Stimulated activated CD4-positive, alpha-beta T cell treated with anti-CD3 and anti-CD28 coated beads, Interleukin-12 subunit alpha, Interleukin-12 subunit beta, amount 100 ng/mL, for 4 hours (primary cell): ENCODE results near the gene OR7C1.
A peak's percentile ranks its signal among the peaks of the same experiment; 100 is the strongest.
"Not testable (repeated sequence)": the region's sequence is repeated elsewhere in the genome, so short reads cannot be mapped to it uniquely, and the experiment has no call there.

ENCODE experiments used
- DNase-seq: peaks from one replicate; pipeline ENCODE4 v3.0.0-alpha.2; 2020

OR7C1 gene

GRCh38 chr19:14835011-14835410 is at the start of gene OR7C1, which contains the start of gene OR7A5:
Gene OR7C1, minus strand, starts transcription at chr19:14835185. Its CDS starts 35,049 bp downstream, at chr19:14800136.
Gene OR7A5, minus strand, starts transcription at chr19:14835185. Its CDS starts 6,944 bp downstream, at chr19:14828241.
- DNase-seq, result no peak

GRCh38 chr19:14871619-14872230 is 36.7 kb upstream of the OR7C1 start:
- no peak for DNase-seq

- DNase-seq, result no peak
Observed at GRCh38 chr19:14868497-14868896, 33.5 kb upstream of the OR7C1 start.

GRCh38 chr19:14848822-14849221 is 13.8 kb upstream of the OR7C1 start, which contains the start of gene OR7A10:
Gene OR7A10, minus strand, starts transcription at chr19:14848922. Its CDS starts 7,045 bp downstream, at chr19:14841877.
- DNase-seq, result no peak

GRCh38 chr19:14843578-14843977 is 8.6 kb upstream of the OR7C1 start:
- DNase-seq, result no peak

GRCh38 chr19:14843169-14843568 is 8.2 kb upstream of the OR7C1 start:
- DNase-seq, result no peak

GRCh38 chr19:14840206-14840605 is 5.2 kb upstream of the OR7C1 start:
- DNase-seq, result no peak

GRCh38 chr19:14837391-14837790 is 2.4 kb upstream of the OR7C1 start:
- DNase-seq, result no peak

- no peak for DNase-seq
Observed at GRCh38 chr19:14830702-14831101, 4.3 kb downstream of the OR7C1 start.

- DNase-seq, result no peak
Observed at GRCh38 chr19:14826006-14826405, 9.0 kb downstream of the OR7C1 start.

- no peak for DNase-seq
Observed at GRCh38 chr19:14821937-14822336, 13.0 kb downstream of the OR7C1 start.

- DNase-seq, result no peak
Observed at GRCh38 chr19:14818588-14818987, 16.4 kb downstream of the OR7C1 start.

GRCh38 chr19:14817052-14817451 is 17.9 kb downstream of the OR7C1 start:
- DNase-seq, result no peak

- no peak for DNase-seq
Observed at GRCh38 chr19:14814982-14815652, 19.9 kb downstream of the OR7C1 start.

GRCh38 chr19:14809272-14810057 is 25.5 kb downstream of the OR7C1 start:
- no peak for DNase-seq

- DNase-seq, result no peak
Observed at GRCh38 chr19:14804765-14805164, 30.2 kb downstream of the OR7C1 start.

- DNase-seq, result no peak
Observed at GRCh38 chr19:14798760-14799159, 36.2 kb downstream of the OR7C1 start.

GRCh38 chr19:14796021-14796420 is 39.0 kb downstream of the OR7C1 start:
- DNase-seq, result no peak

GRCh38 chr19:14795078-14795721 is 39.8 kb downstream of the OR7C1 start:
- no peak for DNase-seq

- DNase-seq, result not testable (repeated sequence)
Observed at GRCh38 chr19:14792250-14792649, 42.7 kb downstream of the OR7C1 start.

- peak; percentile 12 for DNase-seq
Observed at GRCh38 chr19:14786421-14786851, 48.5 kb downstream of the OR7C1 start.

- DNase-seq, result not testable (repeated sequence)
Observed at GRCh38 chr19:14785102-14785793, 49.7 kb downstream of the OR7C1 start.
